Central memory CD8-positive, alpha-beta T cell (primary cell): ENCODE data around the gene ZNF33A.
"Not testable (repeated sequence)": the region's sequence is repeated elsewhere in the genome, so short reads cannot be mapped to it uniquely, and the experiment has no call there.

Experiments
- ATAC-seq: fragments of 150-1000 bp; cut with Tn5 transposase; replicated peaks from 2 replicates; pipeline ENCODE4 v1.10.0; 2022; ENCODE audit warnings: mild to moderate bottlenecking, moderate FRiP score, moderate number of reproducible peaks; ENCODE audit not compliant: poor library complexity, severe bottlenecking; ENCODE audit errors: extremely low read depth
- DNase-seq, 2 donors: peaks; one replicate each; pipeline ENCODE4 v3.0.0; 2021; ENCODE audit warnings: low spot score in 2 of 2
- H3K27ac Mint-ChIP-seq: one replicate; pipeline ENCODE4 v1.8.0; 2022; ENCODE audit warnings: low read depth, mild to moderate bottlenecking, moderate library complexity, mixed read lengths
- H3K27me3 Mint-ChIP-seq: one replicate; pipeline ENCODE4 v1.8.0; 2022; ENCODE audit warnings: mixed read lengths
- H3K36me3 Mint-ChIP-seq: one replicate; pipeline ENCODE4 v1.8.0; 2022; ENCODE audit warnings: mild to moderate bottlenecking, moderate library complexity, mixed read lengths; ENCODE audit not compliant: insufficient read depth
- H3K4me1 Mint-ChIP-seq: one replicate; pipeline ENCODE4 v1.8.0; 2022; ENCODE audit warnings: mixed read lengths
- H3K4me3 Mint-ChIP-seq: one replicate; pipeline ENCODE4 v1.8.0; 2022; ENCODE audit warnings: mild to moderate bottlenecking, moderate library complexity, mixed read lengths
- H3K9me3 Mint-ChIP-seq: one replicate; pipeline ENCODE4 v1.8.0; 2022; ENCODE audit warnings: mixed read lengths

Gene ZNF33A

GRCh38 chr10:38007551-38007950, 2.9 kb upstream of the ZNF33A start:
- Mint-ChIP-seq H3K36me3 (peaks cover 19% of the 10 kb centered on the region), H3K27ac (no peak overlapping the region), H3K27me3 (no peaks in the 10 kb centered on the region), H3K9me3 (no peaks in the 10 kb centered on the region), H3K4me3 (no peak overlapping the region), H3K4me1 (peaks cover 16% of the 10 kb centered on the region)
- ATAC-seq: no peak
- no peak for DNase-seq

GRCh38 chr10:38007991-38008390, 2.5 kb upstream of the ZNF33A start:
- Mint-ChIP-seq H3K4me3 (no peak overlapping the region), H3K27me3 (no peaks in the 10 kb centered on the region), H3K36me3 (peaks cover 21% of the 10 kb centered on the region), H3K4me1 (peaks cover 19% of the 10 kb centered on the region), H3K9me3 (no peaks in the 10 kb centered on the region), H3K27ac (no peak overlapping the region)
- DNase-seq (no peak), ATAC-seq (no peak)

- no peak overlapping the region for H3K27ac Mint-ChIP-seq
Measured at GRCh38 chr10:38016354-38016753, 5.9 kb downstream of the ZNF33A start.

GRCh38 chr10:38019124-38019523, 8.6 kb downstream of the ZNF33A start:
- H3K27ac Mint-ChIP-seq, H3K9me3 Mint-ChIP-seq, H3K27me3 Mint-ChIP-seq: not testable (repeated sequence)

More at GRCh38 chr10:38016354-38016753, 5.9 kb downstream of the ZNF33A start:
- Mint-ChIP-seq H3K36me3 (peaks cover 78% of the 10 kb centered on the region), H3K9me3 (no peaks in the 10 kb centered on the region), H3K4me3 (no peak overlapping the region), H3K4me1 (peaks cover 50% of the 10 kb centered on the region), H3K27me3 (no peaks in the 10 kb centered on the region)
- DNase-seq: no peak
- ATAC-seq: no peak

GRCh38 chr10:38025283-38025682, 14.8 kb downstream of the ZNF33A start:
- no peak for ATAC-seq
- no peak for DNase-seq

More at GRCh38 chr10:38019124-38019523, 8.6 kb downstream of the ZNF33A start:
- not testable (repeated sequence) for ATAC-seq, DNase-seq, H3K4me3 Mint-ChIP-seq
- H3K36me3 Mint-ChIP-seq: peaks cover 82% of the 10 kb centered on the region
- H3K4me1 Mint-ChIP-seq: peaks cover 36% of the 10 kb centered on the region

GRCh38 chr10:38027986-38028385, 17.5 kb downstream of the ZNF33A start:
- peaks cover 25% of the 10 kb centered on the region for H3K4me1 Mint-ChIP-seq
- no peak overlapping the region for H3K4me3 Mint-ChIP-seq
- no peak for ATAC-seq
- no peak for DNase-seq
- H3K9me3 Mint-ChIP-seq: no peaks in the 10 kb centered on the region
- H3K27me3 Mint-ChIP-seq: no peaks in the 10 kb centered on the region
- peak overlapping the region; percentile 63 for H3K27ac Mint-ChIP-seq
- H3K36me3 Mint-ChIP-seq: peaks cover 62% of the 10 kb centered on the region

More at GRCh38 chr10:38025283-38025682, 14.8 kb downstream of the ZNF33A start:
- no peaks in the 10 kb centered on the region for H3K27me3 Mint-ChIP-seq
- no peaks in the 10 kb centered on the region for H3K9me3 Mint-ChIP-seq
- peaks cover 25% of the 10 kb centered on the region for H3K4me1 Mint-ChIP-seq
- H3K4me3 Mint-ChIP-seq: no peak overlapping the region
- peak overlapping the region; percentile 24 for H3K27ac Mint-ChIP-seq
- H3K36me3 Mint-ChIP-seq: peaks cover 68% of the 10 kb centered on the region

- no peak for DNase-seq
- Mint-ChIP-seq H3K4me3 (no peak overlapping the region), H3K27me3 (no peaks in the 10 kb centered on the region), H3K27ac (no peak overlapping the region), H3K9me3 (no peaks in the 10 kb centered on the region), H3K36me3 (peaks cover 65% of the 10 kb centered on the region), H3K4me1 (peaks cover 6% of the 10 kb centered on the region)
- no peak for ATAC-seq
Measured at GRCh38 chr10:38032886-38033285, 22.4 kb downstream of the ZNF33A start.

GRCh38 chr10:38038107-38038931, 27.8 kb downstream of the ZNF33A start:
- peak overlapping the region; percentile 69 for H3K4me3 Mint-ChIP-seq
- H3K27ac Mint-ChIP-seq: peak overlapping the region; percentile 94
- H3K9me3 Mint-ChIP-seq: no peaks in the 10 kb centered on the region
- H3K4me1 Mint-ChIP-seq: peaks cover 31% of the 10 kb centered on the region
- DNase-seq: no peak
- H3K27me3 Mint-ChIP-seq: no peaks in the 10 kb centered on the region
- ATAC-seq: peak; percentile 73
- peaks cover 43% of the 10 kb centered on the region for H3K36me3 Mint-ChIP-seq

- H3K4me3 Mint-ChIP-seq: peak overlapping the region; percentile 69
- ATAC-seq (no peak), DNase-seq (no peak)
- H3K27ac Mint-ChIP-seq: peak overlapping the region; percentile 94
- H3K4me1 Mint-ChIP-seq: peaks cover 36% of the 10 kb centered on the region
- H3K9me3 Mint-ChIP-seq: no peaks in the 10 kb centered on the region
- H3K36me3 Mint-ChIP-seq: peaks cover 46% of the 10 kb centered on the region
- no peaks in the 10 kb centered on the region for H3K27me3 Mint-ChIP-seq
Measured at GRCh38 chr10:38038932-38039245, 28.4 kb downstream of the ZNF33A start.

GRCh38 chr10:38043516-38043915, 33.0 kb downstream of the ZNF33A start:
- H3K36me3 Mint-ChIP-seq: peaks cover 31% of the 10 kb centered on the region
- ATAC-seq: no peak
- no peak overlapping the region for H3K4me3 Mint-ChIP-seq
- peak overlapping the region; percentile 49 for H3K27ac Mint-ChIP-seq
- H3K9me3 Mint-ChIP-seq: no peaks in the 10 kb centered on the region
- peaks cover 48% of the 10 kb centered on the region for H3K4me1 Mint-ChIP-seq
- H3K27me3 Mint-ChIP-seq: no peaks in the 10 kb centered on the region
- no peak for DNase-seq

GRCh38 chr10:38045129-38045528, 34.7 kb downstream of the ZNF33A start:
- Mint-ChIP-seq H3K9me3 (peaks cover 6% of the 10 kb centered on the region), H3K27me3 (no peaks in the 10 kb centered on the region), H3K27ac (no peak overlapping the region), H3K4me1 (peaks cover 34% of the 10 kb centered on the region), H3K36me3 (peaks cover 29% of the 10 kb centered on the region), H3K4me3 (no peak overlapping the region)
- no peak for ATAC-seq
- DNase-seq: no peak

GRCh38 chr10:38047666-38048065, 37.2 kb downstream of the ZNF33A start:
- ATAC-seq (no peak), DNase-seq (no peak)
- H3K9me3 Mint-ChIP-seq: peaks cover 6% of the 10 kb centered on the region
- H3K4me1 Mint-ChIP-seq: peaks cover 21% of the 10 kb centered on the region
- no peak overlapping the region for H3K4me3 Mint-ChIP-seq
- H3K27ac Mint-ChIP-seq: no peak overlapping the region
- H3K27me3 Mint-ChIP-seq: no peaks in the 10 kb centered on the region
- H3K36me3 Mint-ChIP-seq: peaks cover 21% of the 10 kb centered on the region

GRCh38 chr10:38050212-38050611, 39.7 kb downstream of the ZNF33A start:
- no peak for ATAC-seq
- peaks cover 21% of the 10 kb centered on the region for H3K9me3 Mint-ChIP-seq
- H3K4me1 Mint-ChIP-seq: peaks cover 8% of the 10 kb centered on the region
- DNase-seq: no peak
- no peak overlapping the region for H3K4me3 Mint-ChIP-seq
- H3K27me3 Mint-ChIP-seq: no peaks in the 10 kb centered on the region
- no peak overlapping the region for H3K27ac Mint-ChIP-seq
- H3K36me3 Mint-ChIP-seq: peaks cover 25% of the 10 kb centered on the region
